Activated CD8-positive, alpha-beta memory T cell treated with anti-CD3 and anti-CD28 coated beads for 24 hours (primary cell): ENCODE data around the gene ATF4.

ENCODE experiments used
- DNase-seq: peaks from one replicate; pipeline ENCODE4 v3.0.0-alpha.2; 2020

ATF4 gene

DNA sequence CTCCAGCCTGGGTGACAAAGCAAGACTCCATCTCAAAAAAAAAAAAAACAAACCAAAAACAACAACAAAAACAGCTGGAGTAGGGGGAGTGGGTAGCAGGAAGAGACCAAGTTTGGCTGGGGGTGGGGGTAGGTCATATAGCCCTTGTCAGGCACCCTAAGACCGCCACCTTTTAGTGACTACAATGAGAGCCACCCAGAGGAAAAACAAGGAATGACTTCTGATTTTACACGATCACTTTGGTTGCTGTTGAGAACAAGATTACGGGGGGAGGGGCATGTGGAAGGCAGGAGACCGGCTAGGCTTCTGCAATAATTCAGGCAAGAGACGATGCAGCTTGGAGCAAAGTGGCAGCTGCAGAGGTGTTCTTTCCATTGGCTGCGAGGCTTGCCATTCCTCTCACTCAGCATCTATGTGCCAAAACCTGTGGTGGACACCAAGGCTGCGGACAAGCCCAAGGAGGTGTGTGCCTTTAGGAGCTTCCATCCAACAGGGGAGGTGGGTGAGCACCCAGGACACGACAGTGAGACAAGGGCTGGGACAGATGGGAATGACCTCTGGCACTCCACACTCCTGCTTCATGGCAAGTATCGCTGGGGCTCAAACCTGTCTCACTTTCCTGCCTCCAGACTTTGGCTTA lies 10.4 kb downstream of the ATF4 start:
- no peak for DNase-seq

DNA sequence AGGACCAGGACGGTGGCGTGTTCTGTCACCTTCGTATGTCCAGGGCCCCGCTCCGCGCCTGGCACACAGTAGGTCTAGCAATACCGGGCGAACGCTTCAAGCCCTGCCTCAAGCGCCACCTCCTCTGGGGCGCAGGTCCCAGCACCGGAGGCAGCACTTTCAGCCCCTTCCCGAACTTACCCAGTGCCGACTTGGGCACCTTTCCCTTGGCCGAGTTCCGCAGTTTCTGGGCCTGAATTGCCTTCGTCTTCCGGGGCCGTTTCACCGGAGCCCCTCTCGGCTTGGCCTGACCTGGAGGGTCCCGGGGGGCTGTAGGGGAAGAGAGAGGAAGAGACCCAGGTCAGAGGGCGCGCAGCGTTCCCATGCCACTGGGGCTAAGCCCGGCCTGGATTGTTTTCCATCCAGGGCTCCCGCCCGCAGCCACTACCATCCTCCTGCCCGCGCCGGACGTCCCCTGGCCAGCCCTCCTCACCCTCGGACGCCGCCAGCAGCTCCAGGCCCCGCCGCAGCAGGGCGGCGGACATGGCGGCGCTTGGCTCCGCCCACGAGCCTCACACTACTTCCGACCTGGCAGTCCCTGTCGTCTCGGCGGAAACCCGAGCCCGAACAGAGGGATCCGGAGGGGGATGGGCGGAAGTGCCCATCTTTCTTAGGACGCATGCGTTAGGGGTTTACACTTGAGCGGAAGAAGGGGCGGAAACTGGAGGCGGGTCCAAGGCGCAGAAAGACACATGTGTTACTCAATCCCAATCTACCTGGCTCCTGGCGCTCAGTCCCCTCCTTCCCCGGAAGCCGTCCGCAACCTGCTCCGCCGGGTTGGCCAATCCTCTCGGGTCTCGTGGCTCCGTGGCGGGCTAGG lies 12.1 kb downstream of the ATF4 start, which contains the start of gene RPS19BP1:
Gene RPS19BP1, minus strand, starts transcription at position 534 of the 859 bp plus-strand sequence. Its CDS starts 10 bp downstream, at position 524.
- peak; percentile 98 for DNase-seq

DNA sequence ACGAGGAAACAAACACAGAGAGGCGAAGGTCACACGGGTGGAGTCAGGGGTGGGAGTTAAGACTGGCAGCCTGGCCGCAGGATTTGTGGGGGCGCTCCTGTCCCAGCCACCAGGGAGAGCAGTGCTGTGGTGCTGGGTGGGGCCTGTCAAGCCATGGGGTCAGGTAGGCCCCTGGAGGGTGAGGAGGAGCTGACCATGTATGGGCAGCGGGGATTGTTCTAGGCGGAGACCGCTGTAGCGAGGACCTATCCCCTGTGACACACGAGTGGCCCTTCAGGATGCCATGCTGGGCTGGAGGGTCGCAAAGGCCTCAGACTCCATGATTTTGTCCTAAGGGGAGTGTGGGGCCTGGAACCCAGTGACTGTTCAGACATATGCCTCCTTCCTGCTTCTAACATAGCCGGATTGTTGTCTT lies 13.7 kb downstream of the ATF4 start:
- DNase-seq, result no peak

DNA sequence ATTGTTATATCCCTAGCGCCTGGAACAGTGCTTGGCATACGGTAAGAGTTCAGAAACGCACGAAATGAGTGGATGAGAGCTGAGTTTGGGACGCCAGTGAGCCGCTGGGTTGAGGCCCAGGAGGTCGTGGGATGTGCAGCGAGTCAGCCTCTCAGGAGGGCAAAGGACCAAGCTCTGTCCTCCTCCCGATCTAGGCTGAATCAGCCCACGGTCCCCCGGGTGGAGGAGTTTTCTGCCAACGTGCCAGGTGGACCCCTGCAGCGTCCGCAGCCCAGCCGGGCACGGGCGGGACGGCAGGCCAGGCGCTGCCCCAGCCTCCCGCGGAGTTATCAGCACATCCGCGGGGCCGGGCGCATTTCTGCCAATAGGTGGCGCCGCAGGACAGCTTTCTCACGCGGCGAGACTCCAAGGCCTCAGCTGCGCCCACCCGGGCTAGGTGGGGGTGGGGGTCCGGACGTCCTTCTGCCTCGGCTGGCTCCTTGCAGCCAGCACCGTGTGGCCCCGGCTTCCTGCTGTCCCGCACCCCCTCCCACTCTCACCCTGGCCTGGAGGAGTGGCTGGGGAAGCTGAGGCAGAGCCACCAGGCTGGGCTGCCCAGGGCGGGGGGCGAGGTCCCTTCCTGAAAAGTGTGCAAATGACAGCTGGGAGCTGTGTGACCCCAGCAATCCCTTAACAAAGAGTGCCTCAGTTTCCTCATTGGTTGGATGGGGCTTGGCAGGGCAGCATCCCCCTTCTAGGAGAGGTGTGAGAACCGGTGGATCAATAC lies 14.4 kb downstream of the ATF4 start:
- DNase-seq, result peak; percentile 97

DNA sequence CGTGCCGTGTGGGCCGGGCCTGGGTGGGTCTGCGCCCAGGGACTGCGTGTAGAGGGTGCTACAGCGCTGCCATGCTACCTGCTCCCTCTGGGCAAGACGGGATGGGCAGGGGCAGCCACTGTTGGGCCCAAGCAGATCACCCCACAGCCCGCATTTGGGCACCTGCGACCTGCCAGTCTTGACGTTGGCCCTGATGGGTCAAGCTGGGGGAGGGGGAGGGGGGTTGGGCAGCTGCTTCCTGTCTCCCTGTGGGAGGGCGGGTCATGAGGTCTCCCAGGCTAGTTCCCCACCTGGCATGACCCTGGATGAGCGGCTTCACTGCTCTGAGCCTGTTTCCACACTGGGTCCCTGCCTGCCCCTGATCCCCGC lies 15.0 kb downstream of the ATF4 start:
- no peak for DNase-seq

DNA sequence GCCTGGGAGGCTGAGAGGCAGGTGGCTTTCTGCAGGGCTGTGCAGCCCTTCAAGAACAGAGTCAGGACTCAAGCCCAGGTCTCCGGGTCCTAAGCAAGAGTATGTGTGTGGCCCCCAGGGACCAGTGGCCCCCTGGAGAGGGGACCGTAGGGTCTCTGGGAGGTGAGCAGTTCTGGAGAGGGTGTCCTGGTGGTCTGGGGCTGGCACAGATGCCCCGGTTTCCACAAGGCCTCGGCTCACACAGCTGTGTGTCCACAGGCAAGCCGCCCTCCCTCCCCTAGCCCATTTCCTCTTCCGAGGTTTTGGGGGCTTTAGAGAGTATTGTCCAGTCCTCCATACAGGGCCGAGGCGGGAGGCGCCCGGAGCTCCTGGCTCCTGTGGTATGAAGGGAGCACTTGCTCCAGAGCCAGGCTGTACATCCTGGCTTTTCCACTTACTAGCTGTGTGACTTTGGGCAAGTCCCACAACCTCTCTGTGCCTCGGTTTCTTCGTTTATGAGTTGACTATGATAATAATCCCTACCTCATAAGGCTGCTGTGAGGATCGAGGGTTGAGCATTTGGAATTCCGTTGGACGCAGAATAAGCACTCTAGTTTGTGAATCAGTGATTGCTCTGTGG lies 15.6 kb downstream of the ATF4 start:
- no peak for DNase-seq

DNA sequence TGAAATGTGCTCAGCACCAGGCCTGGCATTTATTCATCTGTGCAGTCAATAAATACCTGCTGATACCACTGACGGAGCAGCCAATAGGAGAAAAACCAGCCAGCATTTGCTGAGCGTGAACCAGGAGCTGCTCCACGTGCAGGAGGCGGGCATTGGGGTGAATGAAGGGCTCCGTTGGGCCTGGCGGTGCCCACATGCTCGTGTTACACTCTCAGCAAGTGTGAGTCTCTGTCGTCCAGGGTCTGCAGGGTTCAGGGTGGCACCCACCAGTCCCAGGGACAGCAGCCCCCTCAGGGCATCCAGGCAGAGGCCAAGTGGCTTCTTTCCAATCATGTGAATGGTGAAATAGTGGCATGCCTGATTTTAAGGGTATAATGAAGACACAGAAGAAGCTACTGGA lies 16.3 kb downstream of the ATF4 start:
- no peak for DNase-seq

DNA sequence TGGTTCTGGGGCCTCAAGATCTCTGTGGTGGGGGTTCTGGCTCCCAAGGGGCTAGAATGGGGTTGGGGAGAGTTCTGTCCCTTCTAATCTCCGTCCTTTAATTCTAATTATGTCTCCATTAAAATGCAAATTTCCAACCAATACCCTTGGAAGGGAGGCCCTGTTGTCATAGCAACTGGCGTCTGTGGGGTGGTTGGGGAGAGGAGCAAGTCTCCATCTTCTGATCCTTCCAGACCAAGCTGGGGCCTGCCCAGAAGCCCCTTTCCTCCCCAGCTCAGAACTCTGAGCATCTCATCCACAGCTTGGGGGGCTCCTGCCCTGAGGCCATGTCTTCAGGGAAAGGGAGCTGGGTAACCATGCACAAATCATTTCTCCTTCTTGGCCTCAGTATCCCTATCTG lies 17.6 kb downstream of the ATF4 start:
- no peak for DNase-seq

DNA sequence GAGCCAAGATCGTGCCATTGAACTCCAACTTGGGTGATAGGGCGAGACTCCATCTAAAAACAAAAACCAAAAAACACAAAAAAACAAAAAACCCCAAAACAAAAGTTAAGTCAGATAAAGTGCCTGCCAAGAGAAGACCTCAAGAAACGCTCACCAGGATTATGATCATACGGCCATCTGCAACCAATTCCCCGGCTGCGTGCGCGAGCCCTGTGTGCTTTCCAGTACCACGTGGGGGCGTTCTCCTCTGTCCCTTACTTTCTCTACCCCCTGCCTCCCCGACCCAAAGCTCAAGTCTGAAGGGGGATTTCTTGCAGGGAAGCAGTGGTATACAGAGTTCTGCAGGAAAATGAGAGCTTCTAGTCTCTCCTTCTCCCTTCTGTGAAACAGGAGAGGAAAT lies 22.7 kb downstream of the ATF4 start:
- DNase-seq, result no peak

DNA sequence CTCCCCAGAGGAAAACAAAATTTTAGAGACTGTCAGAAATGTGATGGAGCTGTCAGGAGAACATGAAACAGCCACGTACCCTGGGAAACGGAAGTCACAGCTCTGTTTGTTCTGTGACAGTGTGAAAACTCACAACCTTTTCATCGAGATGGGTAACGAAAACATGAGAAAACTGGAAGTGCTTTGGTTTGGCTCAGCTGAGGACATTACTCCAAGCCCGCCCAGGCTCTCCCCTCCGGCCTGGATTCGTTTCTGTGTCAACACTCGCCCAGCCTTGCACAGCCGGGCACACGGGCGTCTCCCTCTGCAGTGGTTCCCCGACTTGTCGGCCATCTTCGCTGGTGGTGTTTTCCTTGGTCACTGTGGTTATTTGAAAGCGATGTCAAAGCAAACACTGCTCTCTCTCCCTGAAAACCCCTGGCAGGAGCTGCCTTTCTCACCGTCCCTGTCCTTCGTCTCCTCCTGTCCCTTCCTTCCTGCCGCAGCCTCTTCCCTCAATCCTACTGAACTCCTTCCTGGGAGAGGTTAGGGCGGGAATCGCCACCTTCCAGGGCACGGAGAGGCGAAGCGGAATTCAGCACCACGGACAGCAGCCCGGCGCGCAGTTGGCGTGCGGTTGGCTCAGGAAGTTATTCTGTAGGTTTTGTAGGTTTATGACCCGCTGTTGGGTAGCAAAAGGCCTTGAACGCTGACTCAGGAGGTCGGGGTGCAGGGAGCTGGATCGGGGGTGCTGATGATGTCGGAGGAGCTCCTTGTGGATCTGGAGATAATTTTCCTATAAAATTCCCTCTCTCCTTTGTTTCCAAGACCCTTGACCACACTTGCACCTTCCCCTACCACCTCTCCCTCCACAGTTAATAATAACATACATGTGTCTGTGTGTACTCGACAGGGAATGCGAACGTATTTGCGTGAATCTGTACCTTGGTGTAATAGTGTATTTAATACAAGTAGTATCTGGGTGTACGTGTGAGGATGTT lies 25.3 kb downstream of the ATF4 start:
- DNase-seq, result peak; percentile 87

DNA sequence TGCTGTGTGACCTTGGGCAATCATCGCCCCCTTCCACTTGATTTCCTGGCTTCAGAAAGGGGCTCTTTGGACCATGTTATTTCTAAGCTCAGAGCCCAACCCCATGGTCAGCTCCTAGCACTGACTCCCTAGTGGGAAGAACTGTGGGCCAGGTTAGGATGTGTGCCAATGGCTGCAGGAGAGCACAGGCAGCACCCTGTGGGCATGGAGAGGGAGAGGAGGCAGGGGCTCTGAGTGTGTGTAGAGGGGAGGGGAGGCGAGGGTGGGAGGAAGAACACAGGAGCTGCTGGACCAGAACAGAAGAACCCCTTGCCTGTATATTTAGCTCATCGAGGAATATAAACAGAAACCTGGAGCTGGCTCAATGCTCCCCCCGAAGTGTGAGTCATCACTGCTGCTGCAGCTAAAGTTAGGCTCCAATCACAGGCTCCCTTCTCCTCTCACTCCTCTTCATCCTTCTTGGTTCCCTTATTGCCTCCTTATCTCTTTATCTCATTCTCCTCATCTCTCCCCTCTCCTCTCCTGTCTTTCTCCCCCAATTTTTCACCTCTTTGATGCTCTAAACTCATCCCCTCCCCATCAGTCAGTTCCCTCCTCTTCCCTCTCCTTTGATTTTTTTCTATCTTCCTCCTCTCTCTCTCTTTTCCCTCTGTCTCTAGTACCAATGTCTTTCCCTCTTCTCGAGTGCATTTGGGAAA lies 26.7 kb downstream of the ATF4 start:
- no peak for DNase-seq

DNA sequence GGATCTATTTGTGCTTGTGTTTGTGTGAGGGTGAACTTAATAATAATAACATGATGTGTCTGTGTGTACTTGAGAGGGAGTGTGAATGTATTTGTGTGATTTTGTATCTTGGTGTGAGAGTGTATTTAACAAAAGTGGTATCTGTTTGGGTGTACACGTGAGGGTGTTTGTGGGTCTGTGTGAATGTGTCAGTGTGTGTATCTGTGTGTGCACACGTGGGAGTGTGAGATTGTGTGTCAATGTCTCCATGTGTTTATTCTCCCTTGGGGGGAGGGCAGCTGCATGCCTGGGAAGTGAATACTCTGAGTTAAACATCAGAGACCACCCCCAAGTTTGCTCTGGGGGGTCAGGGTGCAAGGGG lies 27.2 kb downstream of the ATF4 start:
- DNase-seq, result no peak

DNA sequence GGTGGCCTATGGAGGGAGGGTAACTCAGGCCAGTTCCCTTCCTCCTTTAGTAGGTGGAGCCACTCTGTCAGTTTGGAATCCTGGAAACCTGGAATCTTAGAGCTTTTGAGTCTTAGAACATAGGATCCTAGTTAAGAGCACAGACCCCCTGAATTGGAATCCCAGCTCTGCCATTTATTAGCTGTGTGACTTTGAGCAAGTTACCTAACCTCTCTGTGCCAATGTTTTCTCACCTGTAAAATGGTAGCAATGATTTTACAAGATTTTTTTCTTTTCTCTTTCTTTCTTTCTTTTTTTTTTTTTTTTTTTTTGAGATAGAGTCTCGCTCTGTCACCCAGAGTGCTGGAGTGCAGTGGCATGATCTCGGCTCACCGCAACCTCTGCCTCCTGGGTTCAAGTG lies 33.1 kb downstream of the ATF4 start:
- no peak for DNase-seq

DNA sequence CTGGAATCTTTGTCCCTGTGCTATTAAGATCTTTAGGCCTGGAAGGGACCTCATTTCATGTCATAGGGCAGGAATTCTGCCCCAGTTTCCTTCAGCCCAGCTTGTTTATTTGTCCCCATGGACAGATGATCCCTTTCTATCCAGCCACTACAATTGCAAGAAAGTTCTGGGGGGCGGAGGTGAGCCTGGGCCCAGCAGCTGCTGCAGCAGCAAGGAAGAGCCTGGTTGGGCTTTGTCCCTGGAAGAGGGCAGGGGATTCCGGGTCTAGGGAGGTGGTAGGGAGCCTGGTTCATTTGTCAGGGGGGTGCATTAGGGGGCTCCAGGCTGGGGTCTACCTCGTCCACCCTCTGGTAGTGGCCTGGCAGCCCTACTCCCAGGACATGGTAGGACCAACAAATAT lies 33.8 kb downstream of the ATF4 start:
- no peak for DNase-seq

DNA sequence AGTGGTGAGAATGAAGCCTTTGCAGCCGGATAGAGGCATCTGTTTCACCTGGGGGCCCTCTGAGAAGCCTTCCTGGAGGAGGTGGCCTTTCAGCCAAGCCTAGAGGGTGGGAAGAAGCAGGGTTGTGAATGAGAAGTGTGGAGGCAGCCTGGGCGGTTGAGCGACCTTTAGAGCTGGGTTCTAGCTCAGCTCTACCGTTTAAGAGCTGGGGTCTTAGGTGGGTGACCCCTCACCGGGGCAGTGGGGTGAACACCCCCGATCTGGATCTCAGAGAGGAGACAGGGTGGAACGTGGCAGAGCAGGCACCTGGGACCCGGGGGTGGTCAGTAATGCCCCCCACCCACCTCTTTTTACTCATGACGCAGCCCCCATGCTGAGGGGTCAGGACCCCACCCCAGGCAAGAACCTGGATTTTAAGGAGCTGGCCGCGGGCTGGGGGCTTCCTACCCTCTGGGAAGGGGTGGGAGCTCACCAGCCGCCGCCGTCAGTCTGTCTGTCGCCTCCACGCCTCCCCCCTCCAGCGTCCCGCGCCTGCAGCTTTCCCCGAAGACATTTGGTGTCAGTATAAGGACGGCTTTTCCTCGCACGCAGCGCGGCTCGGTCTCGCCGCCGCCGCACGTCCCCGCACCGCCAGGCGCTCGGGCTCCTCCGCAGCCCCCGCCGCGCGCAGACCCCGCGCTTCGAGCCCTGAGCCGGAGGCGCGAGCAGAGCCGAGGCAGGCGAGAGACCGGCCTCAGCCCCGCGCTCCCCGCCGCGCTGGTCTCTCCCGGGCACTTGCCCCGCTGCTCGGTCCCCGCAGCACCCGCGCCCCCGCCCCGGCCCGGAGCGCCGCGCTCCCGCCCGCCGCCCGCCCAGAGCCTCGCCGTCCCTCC lies 36.8 kb downstream of the ATF4 start:
- peak; percentile 73 for DNase-seq

DNA sequence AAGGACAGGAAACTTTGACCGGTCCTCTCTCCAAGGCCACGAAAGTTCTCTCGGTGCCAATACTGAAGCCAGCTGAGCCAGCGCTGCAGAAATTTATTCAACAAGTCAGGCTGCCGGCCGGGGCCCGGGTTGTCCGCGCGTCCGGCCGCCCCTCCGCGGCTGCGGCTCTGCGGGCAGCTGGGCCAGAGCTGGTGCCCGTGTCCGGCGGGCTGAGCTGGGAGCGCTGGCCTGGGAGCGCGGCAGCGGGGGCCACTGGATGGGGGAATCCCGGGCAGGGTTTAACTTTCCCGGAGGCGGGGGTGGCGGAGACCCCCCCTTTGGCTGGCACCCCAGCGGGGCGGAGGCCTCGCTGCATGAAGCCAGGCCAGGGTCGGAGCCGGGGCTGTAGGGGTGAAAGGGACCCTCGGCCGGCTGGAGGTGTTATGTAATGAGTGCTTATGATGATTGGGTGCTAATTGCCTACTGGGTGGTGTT lies 37.9 kb downstream of the ATF4 start:
- DNase-seq, result no peak

DNA sequence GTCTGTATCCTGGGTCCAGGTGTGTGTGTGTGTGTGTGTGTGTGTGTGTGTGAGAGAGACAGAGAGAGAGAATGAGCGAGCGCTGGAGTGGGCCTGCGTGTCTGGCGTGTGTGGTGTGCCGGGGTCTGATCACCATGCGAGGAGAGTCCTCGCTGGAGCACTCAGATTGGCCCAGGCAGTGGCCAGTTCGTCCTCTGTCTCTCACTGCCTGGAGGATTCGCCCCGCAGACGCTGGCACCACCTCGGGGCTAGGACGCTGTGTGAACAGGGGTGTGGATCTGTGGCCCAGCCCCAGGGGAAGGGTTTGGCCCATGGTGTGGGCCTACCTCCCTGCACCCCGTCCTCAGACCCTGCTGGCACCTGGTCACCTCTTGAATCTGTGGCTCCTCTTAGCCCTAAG lies 38.6 kb downstream of the ATF4 start:
- no peak for DNase-seq

DNA sequence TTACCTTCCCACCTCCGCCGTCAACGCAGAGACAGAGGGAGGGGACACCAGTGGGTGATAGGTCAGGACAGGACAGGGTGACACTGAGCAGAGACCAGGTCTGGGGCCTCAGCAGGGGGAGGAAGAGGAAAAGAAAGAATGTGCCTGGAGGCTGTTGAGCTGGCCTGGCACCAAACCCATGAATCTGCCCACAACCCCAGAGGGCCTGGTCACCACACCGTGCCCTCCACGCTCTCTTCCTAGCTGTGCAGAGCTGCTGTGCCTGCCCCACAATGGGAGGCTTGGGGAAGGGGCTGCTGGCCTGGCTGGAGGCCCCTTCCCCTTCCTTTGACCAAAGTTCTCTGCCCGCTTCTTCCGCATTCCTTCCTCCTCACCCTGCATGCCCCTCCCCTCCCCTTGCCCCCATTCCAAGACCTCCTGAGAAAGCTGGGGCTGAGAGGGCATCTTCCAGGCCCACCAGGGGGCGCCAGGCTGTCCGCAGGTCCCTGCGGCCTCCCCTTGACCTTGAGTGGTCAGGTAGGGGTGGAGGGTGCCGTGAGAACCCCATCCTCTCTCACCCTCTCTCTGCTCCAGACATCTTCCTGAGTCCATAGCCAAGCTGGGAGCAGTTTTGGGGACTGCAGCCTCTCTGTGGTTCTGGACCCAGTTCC lies 39.2 kb downstream of the ATF4 start:
- no peak for DNase-seq

DNA sequence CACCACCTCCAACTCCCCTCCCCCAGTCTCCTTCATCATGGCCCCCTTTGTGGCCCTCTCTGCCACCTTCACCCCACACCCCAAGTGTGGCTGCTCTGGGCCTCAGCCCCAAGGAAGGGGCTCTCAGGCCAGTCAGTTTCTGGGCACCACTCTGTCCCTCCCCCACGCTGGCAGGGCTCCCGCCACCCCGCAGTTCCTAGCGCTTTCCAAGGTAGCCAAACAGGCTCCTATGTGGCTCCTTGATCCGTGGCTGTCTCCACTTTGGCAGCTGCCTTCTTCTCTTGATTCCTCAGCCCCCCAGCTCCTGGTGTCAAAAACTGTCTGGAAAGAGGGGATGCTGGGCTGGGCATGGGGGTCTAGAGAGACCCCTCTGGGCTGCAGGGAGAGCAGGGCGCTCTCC lies 39.8 kb downstream of the ATF4 start:
- no peak for DNase-seq
